ENCODE data around the gene TMOD1. TPM values are rescaled to one million over a fixed set of nuclear protein-coding genes. Genes with fewer than 3 reads are reported as not detected.

Gene TMOD1
- polyA plus RNA-seq, 1 experiment, result 0.10 TPM

- peak; percentile 53 for DNase-seq (ENCODE audit: low read depth, low spot score)
- peaks cover 16% of the 10 kb centered on the region for H3K27me3 ChIP-seq (ENCODE audit: control insufficient read depth, insufficient read depth, low read length)
- H3K27ac ChIP-seq (ENCODE audit: low read depth, low read length), result no peak overlapping the region
- ChIA-PET POLR2A (interaction anchor here (0.7 kb wide), 1 partner anchor 10 kb away, joined by 5 read pairs; the partner anchor contains the start of gene TMOD1), CTCF (interaction anchor here (1.6 kb wide), 1 partner anchor 88 kb away, joined by 7 read pairs; no protein-coding TSS in a partner anchor)
- H3K9me3 ChIP-seq (ENCODE audit: control insufficient read depth, insufficient read depth, low read length), result no peaks in the 10 kb centered on the region
- no peak for TF ChIP-seq CTCF (IDR thresholded peaks at IDR 0.05; ENCODE audit: low read depth, low read length)
- H3K4me3 ChIP-seq (ENCODE audit: low read depth, low read length), result no peak overlapping the region
Measured at GRCh38 chr9:97510797-97511654, 9.6 kb downstream of the TMOD1 start.

GRCh38 chr9:97511655-97512427, 10.4 kb downstream of the TMOD1 start:
- DNase-seq (ENCODE audit: low read depth, low spot score), result no peak
- Histone ChIP-seq H3K4me3 (ENCODE audit: low read depth, low read length) (no peak overlapping the region), H3K27ac (ENCODE audit: low read depth, low read length) (no peak overlapping the region), H3K27me3 (ENCODE audit: control insufficient read depth, insufficient read depth, low read length) (peaks cover 16% of the 10 kb centered on the region), H3K9me3 (ENCODE audit: control insufficient read depth, insufficient read depth, low read length) (no peaks in the 10 kb centered on the region)
- POLR2A ChIA-PET, result interaction anchor here (0.7 kb wide), 1 partner anchor 11 kb away, joined by 5 read pairs; the partner anchor contains the start of gene TMOD1
- TF ChIP-seq CTCF (IDR thresholded peaks at IDR 0.05; ENCODE audit: low read depth, low read length), result no peak
- CTCF ChIA-PET, result interaction anchor here (1.6 kb wide), 1 partner anchor 87 kb away, joined by 7 read pairs; no protein-coding TSS in a partner anchor

GRCh38 chr9:97512966-97513560, 11.6 kb downstream of the TMOD1 start:
- TF ChIP-seq CTCF (IDR thresholded peaks at IDR 0.05; ENCODE audit: low read depth, low read length), result no peak
- POLR2A ChIA-PET, result no interaction called here
- DNase-seq (ENCODE audit: low read depth, low spot score), result no peak
- no peak overlapping the region for H3K4me3 ChIP-seq (ENCODE audit: low read depth, low read length)
- no peak overlapping the region for H3K27ac ChIP-seq (ENCODE audit: low read depth, low read length)
- CTCF ChIA-PET, result no interaction called here
- peaks cover 24% of the 10 kb centered on the region for H3K27me3 ChIP-seq (ENCODE audit: control insufficient read depth, insufficient read depth, low read length)
- H3K9me3 ChIP-seq (ENCODE audit: control insufficient read depth, insufficient read depth, low read length), result no peaks in the 10 kb centered on the region

- H3K9me3 ChIP-seq (ENCODE audit: control insufficient read depth, insufficient read depth, low read length), result no peaks in the 10 kb centered on the region
- no peak for TF ChIP-seq CTCF (IDR thresholded peaks at IDR 0.05; ENCODE audit: low read depth, low read length)
- H3K4me3 ChIP-seq (ENCODE audit: low read depth, low read length), result no peak overlapping the region
- DNase-seq (ENCODE audit: low read depth, low spot score), result no peak
- POLR2A ChIA-PET, result no interaction called here
- CTCF ChIA-PET, result no interaction called here
- H3K27ac ChIP-seq (ENCODE audit: low read depth, low read length), result no peak overlapping the region
- H3K27me3 ChIP-seq (ENCODE audit: control insufficient read depth, insufficient read depth, low read length), result peaks cover 21% of the 10 kb centered on the region
Measured at GRCh38 chr9:97514531-97514930, 13.1 kb downstream of the TMOD1 start.
